HCT116 (cell line): ENCODE results near the gene KCNIP4. TPM values are rescaled to one million over a fixed set of nuclear protein-coding genes. Genes with fewer than 3 reads are reported as not detected.

Experiments
- ATAC-seq: fragments of 200-7000 bp; cut with Tn5 transposase; 2 replicates; pipeline ENCODE4 v1.9.1; 2020; ENCODE audit warnings: mild to moderate bottlenecking, moderate library complexity
- BruUV-seq: library from RNA; stranded (reverse); fragments of 400-500 nt; replicated peaks from 2 replicates; lab custom pipeline; 2021; lab: Mats Ljungman, UMichigan
- CTCF ChIA-PET: fragments of 300-600 bp; sonication (Branson Sonifier 250); formaldehyde crosslinking; loops from one replicate; lab custom pipeline; 2021; ENCODE audit warnings: antibody characterized with exemption; lab: Charles Lee
- POLR2A ChIA-PET: fragments of 300-600, 350-600 bp; sonication (Branson Sonifier 250); formaldehyde crosslinking; loops from one replicate; lab custom pipeline; 2021; ENCODE audit warnings: antibody characterized with exemption; lab: Charles Lee
- RAD21 ChIA-PET, 2 experiments: fragments of 300-600 bp; sonication (Branson Sonifier 250); formaldehyde crosslinking; loops; one replicate each; lab custom pipeline; 2023; ENCODE audit warnings: low total read pairs in 2 of 2; ENCODE audit not compliant: uncharacterized antibody in 2 of 2, unreplicated experiment in 2 of 2, low non-redundant PET in 1 of 2; lab: Charles Lee
- DNase-seq: peaks from one replicate; pipeline ENCODE4 v3.0.0-alpha.2; 2010; ENCODE audit warnings: low read depth, low spot score
- H2AFZ ChIP-seq: fragments of 200-600 bp; shearing (Covaris generic), sonication (generic); 2 replicates; pipeline ENCODE4 v1.6.1; 2017; ENCODE audit warnings: low read depth, mixed run types, mixed read lengths, antibody characterized with exemption, low read length; ENCODE audit not compliant: poor library complexity, severe bottlenecking
- H3K27ac ChIP-seq: 2 replicates; pipeline ENCODE4 v1.5.1; 2012; ENCODE audit warnings: low read depth, low read length
- H3K27me3 ChIP-seq: fragments of 200-600 bp; sonication (generic); 2 replicates; pipeline ENCODE4 v1.6.1; 2016; ENCODE audit warnings: mixed run types, low read length, mixed read lengths; ENCODE audit not compliant: insufficient read depth
- H3K36me3 ChIP-seq, 2 experiments: fragments of 200-500 bp in 1 of 2; fragments of 200-600 bp in 1 of 2; sonication (Bioruptor generic) in 1 of 2; sonication (generic) in 1 of 2; 2 replicates each; pipeline versions ENCODE4 v1.5.1 to v1.6.1; 2014 to 2016; ENCODE audit warnings: low read length in 2 of 2, inconsistent platforms in 1 of 2, mixed read lengths in 1 of 2, mixed run types in 1 of 2; ENCODE audit not compliant: insufficient read depth in 2 of 2, control insufficient read depth in 1 of 2
- H3K4me1 ChIP-seq, 2 experiments: fragments of 200-600 bp in 1 of 2; sonication (generic) in 1 of 2; 2 replicates each; pipeline versions ENCODE4 v1.5.1 to v1.6.1; 2012 to 2017; ENCODE audit warnings: low read length in 2 of 2, inconsistent platforms in 1 of 2, mild to moderate bottlenecking in 1 of 2, mixed read lengths in 1 of 2, mixed run types in 1 of 2, moderate library complexity in 1 of 2; ENCODE audit not compliant: insufficient read depth in 2 of 2, control insufficient read depth in 1 of 2
- H3K4me2 ChIP-seq: fragments of 200-600 bp; sonication (generic); 2 replicates; pipeline ENCODE4 v1.6.1; 2017; ENCODE audit warnings: mixed run types, low read length, mixed read lengths
- H3K4me3 ChIP-seq, 2 experiments: fragments of 200-600 bp in 1 of 2; sonication (generic) in 1 of 2; replicated peaks in 1 of 2; 2 replicates each; pipeline ENCODE4 v1.5.1; 2011 to 2016; ENCODE audit warnings: low read length in 2 of 2, control low read depth in 1 of 2, low read depth in 1 of 2, mild to moderate bottlenecking in 1 of 2, mixed read lengths in 1 of 2, mixed run types in 1 of 2
- H3K79me2 ChIP-seq: fragments of 200-600 bp; sonication (generic); 2 replicates; pipeline ENCODE4 v1.6.1; 2017; ENCODE audit warnings: mild to moderate bottlenecking, mixed run types, low read length, moderate library complexity, mixed read lengths; ENCODE audit not compliant: insufficient read depth
- H3K9ac ChIP-seq: fragments of 200-600 bp; sonication (generic); 2 replicates; pipeline ENCODE4 v1.6.1; 2016; ENCODE audit warnings: low read length, mixed read lengths
- H3K9me2 ChIP-seq: fragments of 200-600 bp; sonication (generic), shearing (Covaris generic); 2 replicates; pipeline ENCODE4 v1.6.1; 2017; ENCODE audit warnings: mixed run types, mild to moderate bottlenecking, moderate library complexity; ENCODE audit not compliant: insufficient read depth
- H3K9me3 ChIP-seq, 2 experiments: fragments of 200-500 bp in 1 of 2; fragments of 200-600 bp in 1 of 2; sonication (Bioruptor generic) in 1 of 2; sonication (generic) in 1 of 2; 2 replicates each; pipeline ENCODE4 v1.6.1; 2014 to 2017; ENCODE audit warnings: low read length in 2 of 2, mixed read lengths in 2 of 2, inconsistent platforms in 1 of 2, low read depth in 1 of 2, mild to moderate bottlenecking in 1 of 2, mixed run types in 1 of 2, moderate library complexity in 1 of 2; ENCODE audit not compliant: control insufficient read depth in 1 of 2, insufficient read depth in 1 of 2
- H4K20me1 ChIP-seq: fragments of 200-600 bp; sonication (generic), shearing (Covaris generic); 2 replicates; pipeline ENCODE4 v1.6.1; 2017; ENCODE audit warnings: mixed run types, mild to moderate bottlenecking, moderate library complexity; ENCODE audit not compliant: insufficient read depth
- CBX3 ChIP-seq: IDR thresholded peaks from 2 replicates; pipeline ENCODE4 v1.6.1; 2012; ENCODE audit warnings: low read depth
- CEBPB ChIP-seq: IDR thresholded peaks from 2 replicates; pipeline ENCODE4 v1.6.1; 2012; ENCODE audit warnings: low read depth
- EGR1 ChIP-seq: IDR thresholded peaks from 2 replicates; pipeline ENCODE4 v1.6.1; 2012; ENCODE audit warnings: low read depth
- EZH2 ChIP-seq: fragments of 200-600 bp; sonication (generic); IDR thresholded peaks from 2 replicates; pipeline ENCODE4 v1.6.1; 2017; ENCODE audit warnings: antibody characterized with exemption, mixed run types
- EZH2phosphoT487 ChIP-seq: fragments of 200-600 bp; IDR thresholded peaks from 2 replicates; pipeline ENCODE4 v1.6.1; 2018; ENCODE audit warnings: antibody characterized with exemption, borderline replicate concordance
- FOSL1 ChIP-seq: IDR thresholded peaks from 2 replicates; pipeline ENCODE4 v1.6.1; 2012; ENCODE audit warnings: low read depth
- POLR2A ChIP-seq: IDR thresholded peaks from 2 replicates; pipeline ENCODE4 v1.7.0; 2011; ENCODE audit warnings: borderline replicate concordance; ENCODE audit not compliant: insufficient read depth, insufficient read length; ENCODE audit errors: extremely low read depth
- POLR2AphosphoS5 ChIP-seq: IDR thresholded peaks from 2 replicates; pipeline ENCODE4 v1.6.1; 2011; ENCODE audit warnings: mild to moderate bottlenecking, low read depth, low read length, moderate library complexity
- RAD21 ChIP-seq: IDR thresholded peaks from 2 replicates; pipeline ENCODE4 v1.6.1; 2012; ENCODE audit warnings: low read depth, mild to moderate bottlenecking
- SIN3A ChIP-seq: IDR thresholded peaks from 2 replicates; pipeline ENCODE4 v1.6.1; 2012; ENCODE audit warnings: low read depth
- SP1 ChIP-seq: IDR thresholded peaks from 2 replicates; pipeline ENCODE4 v1.6.1; 2012; ENCODE audit warnings: low read depth
- YY1 ChIP-seq: IDR thresholded peaks from 2 replicates; pipeline ENCODE4 v1.6.1; 2011; ENCODE audit warnings: low read length, low read depth, moderate library complexity, mild to moderate bottlenecking; ENCODE audit not compliant: insufficient replicate concordance; ENCODE audit errors: extremely low read depth
- ZFX ChIP-seq: fragments of 450-650 bp; IDR thresholded peaks from 2 replicates; pipeline ENCODE4 v1.6.1; 2017
- ZNF274 ChIP-seq: fragments of 200-500 bp; sonication (Bioruptor generic); IDR thresholded peaks from 2 replicates; pipeline ENCODE4 v1.6.1; 2014; ENCODE audit warnings: mild to moderate bottlenecking, low read depth, low read length, inconsistent platforms
- intact Hi-C: fragments of 100-400 bp; cut with micrococcal nuclease; formaldehyde crosslinking; loops from 2 replicates; pipeline ENCODE4 v1.10.0; 2022
- total RNA-seq: library from RNA; stranded (reverse); gene quantifications from one replicate; pipeline ENCODE4 v1.2.1, GENCODE V29; 2021; ENCODE audit not compliant: unreplicated experiment
- TF ChIP-seq, protein P1 (sequence below): IDR thresholded peaks from 2 replicates; pipeline ENCODE4 v1.6.1; 2012
- TF ChIP-seq, protein P2 (sequence below): IDR thresholded peaks from 2 replicates; pipeline ENCODE4 v1.6.1; 2011; ENCODE audit warnings: mild to moderate bottlenecking, low read length, moderate library complexity; ENCODE audit not compliant: insufficient replicate concordance; ENCODE audit errors: extremely low read depth
- TF ChIP-seq, protein P3 (sequence below), 3 experiments: fragments of 200-600 bp in 1 of 3; sonication (generic) in 1 of 3; IDR thresholded peaks in 2 of 3; conservative IDR thresholded peaks in 1 of 3; 2 replicates each; pipeline ENCODE4 v1.5.1; 2012 to 2017; ENCODE audit warnings: low read depth in 2 of 3, low read length in 2 of 3, antibody characterized with exemption in 1 of 3, borderline replicate concordance in 1 of 3, control low read depth in 1 of 3, mild to moderate bottlenecking in 1 of 3, mixed read lengths in 1 of 3, mixed run types in 1 of 3, moderate library complexity in 1 of 3; ENCODE audit not compliant: insufficient read depth in 1 of 3
- TF ChIP-seq, protein P4 (sequence below): IDR thresholded peaks from 2 replicates; pipeline ENCODE4 v1.6.1; 2012

Gene KCNIP4
- total RNA-seq, 1 experiment from 2014 or later, result not detected

DNA sequence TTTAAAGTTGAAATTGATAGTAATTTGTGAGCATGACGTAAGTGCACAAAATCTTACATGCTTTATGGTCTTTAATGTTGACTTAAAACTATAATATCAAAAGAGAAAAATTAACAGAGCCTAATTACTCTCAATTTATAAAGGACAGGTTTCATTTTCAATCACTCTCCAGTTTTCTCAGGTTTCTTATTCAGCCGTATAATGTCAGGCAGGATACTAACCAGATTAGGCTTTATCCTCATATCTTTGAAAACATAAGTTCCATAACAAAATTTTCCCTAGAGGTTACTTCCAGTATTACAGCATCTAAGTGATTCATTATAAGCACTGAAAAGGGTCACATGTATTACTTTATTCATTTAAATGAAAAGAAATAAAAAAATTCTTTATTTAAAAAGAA, 756.2 kb downstream of the KCNIP4 start:
- Histone ChIP-seq H3K4me3 (no peak overlapping the region), H3K79me2 (no peaks in the 10 kb centered on the region), H3K27me3 (no peaks in the 10 kb centered on the region), H3K4me2 (no peak overlapping the region), H4K20me1 (no peaks in the 10 kb centered on the region), H3K9me2 (no peaks in the 10 kb centered on the region), H3K9me3 (peaks cover 5 to 14% of the 10 kb centered on the region in 2 experiments; a peak in 2 of 4 replicates), H2AFZ (no peak overlapping the region), H3K27ac (no peak overlapping the region), H3K4me1 (no peaks in the 10 kb centered on the region), H3K9ac (no peak overlapping the region), H3K36me3 (no peaks in the 10 kb centered on the region)
- intact Hi-C loops, result no loop called here
- POLR2A ChIA-PET, result no interaction called here
- ATAC-seq, result no peak
- no peak for DNase-seq
- CTCF ChIA-PET, result no interaction called here
- TF ChIP-seq EZH2phosphoT487 (no peak), EGR1 (no peak), ZNF274 (no peak), YY1 (no peak), SIN3A (no peak), SP1 (no peak), ZFX (no peak), CEBPB (no peak), RAD21 (no peak), EZH2 (no peak), POLR2A (no peak), POLR2AphosphoS5 (no peak), FOSL1 (no peak), CBX3 (no peak)
- TF ChIP-seq, protein P1, sequence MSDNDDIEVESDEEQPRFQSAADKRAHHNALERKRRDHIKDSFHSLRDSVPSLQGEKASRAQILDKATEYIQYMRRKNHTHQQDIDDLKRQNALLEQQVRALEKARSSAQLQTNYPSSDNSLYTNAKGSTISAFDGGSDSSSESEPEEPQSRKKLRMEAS, result no peak
- TF ChIP-seq, protein P2, sequence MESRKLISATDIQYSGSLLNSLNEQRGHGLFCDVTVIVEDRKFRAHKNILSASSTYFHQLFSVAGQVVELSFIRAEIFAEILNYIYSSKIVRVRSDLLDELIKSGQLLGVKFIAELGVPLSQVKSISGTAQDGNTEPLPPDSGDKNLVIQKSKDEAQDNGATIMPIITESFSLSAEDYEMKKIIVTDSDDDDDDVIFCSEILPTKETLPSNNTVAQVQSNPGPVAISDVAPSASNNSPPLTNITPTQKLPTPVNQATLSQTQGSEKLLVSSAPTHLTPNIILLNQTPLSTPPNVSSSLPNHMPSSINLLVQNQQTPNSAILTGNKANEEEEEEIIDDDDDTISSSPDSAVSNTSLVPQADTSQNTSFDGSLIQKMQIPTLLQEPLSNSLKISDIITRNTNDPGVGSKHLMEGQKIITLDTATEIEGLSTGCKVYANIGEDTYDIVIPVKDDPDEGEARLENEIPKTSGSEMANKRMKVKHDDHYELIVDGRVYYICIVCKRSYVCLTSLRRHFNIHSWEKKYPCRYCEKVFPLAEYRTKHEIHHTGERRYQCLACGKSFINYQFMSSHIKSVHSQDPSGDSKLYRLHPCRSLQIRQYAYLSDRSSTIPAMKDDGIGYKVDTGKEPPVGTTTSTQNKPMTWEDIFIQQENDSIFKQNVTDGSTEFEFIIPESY, result no peak
- TF ChIP-seq, protein P3, sequence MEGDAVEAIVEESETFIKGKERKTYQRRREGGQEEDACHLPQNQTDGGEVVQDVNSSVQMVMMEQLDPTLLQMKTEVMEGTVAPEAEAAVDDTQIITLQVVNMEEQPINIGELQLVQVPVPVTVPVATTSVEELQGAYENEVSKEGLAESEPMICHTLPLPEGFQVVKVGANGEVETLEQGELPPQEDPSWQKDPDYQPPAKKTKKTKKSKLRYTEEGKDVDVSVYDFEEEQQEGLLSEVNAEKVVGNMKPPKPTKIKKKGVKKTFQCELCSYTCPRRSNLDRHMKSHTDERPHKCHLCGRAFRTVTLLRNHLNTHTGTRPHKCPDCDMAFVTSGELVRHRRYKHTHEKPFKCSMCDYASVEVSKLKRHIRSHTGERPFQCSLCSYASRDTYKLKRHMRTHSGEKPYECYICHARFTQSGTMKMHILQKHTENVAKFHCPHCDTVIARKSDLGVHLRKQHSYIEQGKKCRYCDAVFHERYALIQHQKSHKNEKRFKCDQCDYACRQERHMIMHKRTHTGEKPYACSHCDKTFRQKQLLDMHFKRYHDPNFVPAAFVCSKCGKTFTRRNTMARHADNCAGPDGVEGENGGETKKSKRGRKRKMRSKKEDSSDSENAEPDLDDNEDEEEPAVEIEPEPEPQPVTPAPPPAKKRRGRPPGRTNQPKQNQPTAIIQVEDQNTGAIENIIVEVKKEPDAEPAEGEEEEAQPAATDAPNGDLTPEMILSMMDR (IDR thresholded peaks at IDR 0.05 in 2 of 3, conservative IDR thresholded peaks at IDR 0.05 in 1 of 3; ENCODE audit: borderline replicate concordance in 1 of 3, insufficient read depth in 1 of 3, low read depth in 2 of 3, low read length in 2 of 3), result no peak
- TF ChIP-seq, protein P4, sequence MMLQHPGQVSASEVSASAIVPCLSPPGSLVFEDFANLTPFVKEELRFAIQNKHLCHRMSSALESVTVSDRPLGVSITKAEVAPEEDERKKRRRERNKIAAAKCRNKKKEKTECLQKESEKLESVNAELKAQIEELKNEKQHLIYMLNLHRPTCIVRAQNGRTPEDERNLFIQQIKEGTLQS, result no peak
- no TSS peak for BruUV-seq
- RAD21 ChIA-PET, result no interaction called here
